ENCODE data around the gene SLC44A2.

- no peak for TF ChIP-seq CTCF (IDR thresholded peaks at IDR 0.05; ENCODE audit: insufficient read depth, low read length, poor library complexity, severe bottlenecking)
- TF ChIP-seq EZH2phosphoT487 (conservative IDR thresholded peaks at IDR 0.05; ENCODE audit: low read length): no peak
Observed at GRCh38 chr19:10651851-10652250, 26.5 kb downstream of the SLC44A2 start.

Data from SU-DHL-6 (cell line).